AG09319 (cell line): ENCODE data around the gene DNAH12.

Experiments used
- DNase-seq: peaks from one replicate; pipeline ENCODE4 v3.0.0-alpha.2; 2010; ENCODE audit warnings: low read depth; ENCODE audit errors: extremely low read depth
- TF ChIP-seq, protein P1 (sequence below): IDR thresholded peaks from 2 replicates; pipeline ENCODE4 v1.5.1; 2011; ENCODE audit warnings: low read depth, mild to moderate bottlenecking, inconsistent platforms, low read length, moderate library complexity

The DNAH12 gene

GRCh38 chr3:57275393-57275792, 268.8 kb downstream of the DNAH12 start:
- DNase-seq = no peak
- TF ChIP-seq, protein P1, sequence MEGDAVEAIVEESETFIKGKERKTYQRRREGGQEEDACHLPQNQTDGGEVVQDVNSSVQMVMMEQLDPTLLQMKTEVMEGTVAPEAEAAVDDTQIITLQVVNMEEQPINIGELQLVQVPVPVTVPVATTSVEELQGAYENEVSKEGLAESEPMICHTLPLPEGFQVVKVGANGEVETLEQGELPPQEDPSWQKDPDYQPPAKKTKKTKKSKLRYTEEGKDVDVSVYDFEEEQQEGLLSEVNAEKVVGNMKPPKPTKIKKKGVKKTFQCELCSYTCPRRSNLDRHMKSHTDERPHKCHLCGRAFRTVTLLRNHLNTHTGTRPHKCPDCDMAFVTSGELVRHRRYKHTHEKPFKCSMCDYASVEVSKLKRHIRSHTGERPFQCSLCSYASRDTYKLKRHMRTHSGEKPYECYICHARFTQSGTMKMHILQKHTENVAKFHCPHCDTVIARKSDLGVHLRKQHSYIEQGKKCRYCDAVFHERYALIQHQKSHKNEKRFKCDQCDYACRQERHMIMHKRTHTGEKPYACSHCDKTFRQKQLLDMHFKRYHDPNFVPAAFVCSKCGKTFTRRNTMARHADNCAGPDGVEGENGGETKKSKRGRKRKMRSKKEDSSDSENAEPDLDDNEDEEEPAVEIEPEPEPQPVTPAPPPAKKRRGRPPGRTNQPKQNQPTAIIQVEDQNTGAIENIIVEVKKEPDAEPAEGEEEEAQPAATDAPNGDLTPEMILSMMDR = no peak

DNA sequence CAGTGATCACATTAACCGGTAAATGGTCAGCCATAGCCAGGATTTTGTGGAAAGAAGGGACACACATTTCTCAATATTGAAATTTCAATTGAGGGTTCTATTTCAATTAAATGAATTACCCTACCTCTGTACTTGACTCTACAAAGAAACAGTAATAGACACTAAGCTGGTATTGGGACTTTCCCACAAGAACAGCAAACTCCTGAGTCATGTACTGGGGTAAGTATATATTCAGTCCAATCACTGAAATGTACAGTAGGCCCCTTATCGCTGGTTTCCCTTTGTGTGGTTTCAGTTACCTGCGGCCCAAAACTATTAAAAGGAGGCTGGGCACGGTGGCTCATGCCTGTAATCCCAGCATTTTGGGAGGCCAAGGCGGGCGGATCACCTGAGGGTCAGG, 269.3 kb downstream of the DNAH12 start:
- TF ChIP-seq, protein P1 = no peak

GRCh38 chr3:57268416-57268815, 275.7 kb downstream of the DNAH12 start:
- TF ChIP-seq, protein P1 = no peak
- no peak for DNase-seq

More for the DNA sequence above, 269.3 kb downstream of the DNAH12 start:
- DNase-seq = no peak

GRCh38 chr3:57261929-57262328, 282.2 kb downstream of the DNAH12 start:
- no peak for DNase-seq
- TF ChIP-seq, protein P1 = no peak

DNA sequence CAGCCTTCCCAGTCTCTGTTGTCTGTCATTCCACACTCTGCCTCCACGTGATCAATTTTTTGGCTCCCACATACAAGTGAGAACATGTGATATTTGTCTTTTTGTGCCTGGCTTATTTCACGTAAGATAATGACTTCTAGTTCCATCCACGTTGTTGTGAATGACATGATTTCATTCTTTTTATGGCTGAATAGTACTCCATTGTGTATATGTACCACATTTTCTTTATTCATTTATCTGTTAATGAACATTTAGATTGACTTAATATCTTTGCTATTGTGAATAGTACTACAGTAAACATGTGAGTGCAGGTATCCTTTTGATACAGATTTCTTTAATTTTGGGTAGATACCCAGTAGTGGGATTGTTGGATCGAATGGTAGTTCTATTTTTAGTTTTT, 283.0 kb downstream of the DNAH12 start:
- TF ChIP-seq, protein P1 = no peak
- no peak for DNase-seq

DNA sequence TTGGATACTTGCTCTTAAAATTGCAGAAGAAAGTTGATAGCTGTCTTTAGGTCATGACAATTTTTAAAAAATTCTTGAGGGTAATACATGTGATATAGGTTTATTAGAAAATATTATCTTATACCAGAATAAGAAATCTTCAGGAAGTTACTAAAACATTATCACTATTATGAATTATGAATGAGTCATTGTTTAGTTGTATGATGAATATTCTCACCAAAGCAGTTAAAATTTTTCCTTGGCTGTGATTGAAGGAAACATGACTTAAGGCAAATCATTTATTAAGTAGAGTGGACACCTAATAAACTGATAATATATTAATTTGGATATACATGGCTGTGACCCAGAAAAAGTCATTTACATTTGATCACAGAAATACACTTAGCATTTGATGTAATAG, 286.5 kb downstream of the DNAH12 start:
- no peak for DNase-seq

DNA sequence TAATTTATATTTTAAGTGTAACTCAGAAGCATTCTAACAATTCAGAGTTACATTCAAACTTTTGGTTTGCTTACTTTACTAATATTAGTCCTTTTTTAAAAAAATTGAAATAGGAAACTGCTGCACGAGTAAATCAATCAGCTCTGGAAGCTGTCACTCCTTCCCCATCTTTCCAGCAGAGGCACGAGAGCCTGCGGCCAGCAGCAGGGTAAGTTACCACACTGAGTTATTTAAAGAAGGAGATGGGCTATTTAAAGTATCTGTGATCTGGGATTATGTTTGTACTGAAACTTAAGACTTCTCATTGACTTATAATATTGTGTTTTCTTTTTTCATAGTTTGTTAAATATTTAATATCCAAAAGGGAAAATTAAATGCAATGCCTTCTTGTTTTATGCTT, 287.3 kb downstream of the DNAH12 start:
- TF ChIP-seq, protein P1 = no peak
- DNase-seq = no peak

More for the DNA sequence above, 286.5 kb downstream of the DNAH12 start:
- TF ChIP-seq, protein P1 = no peak
